ENCODE measurements around the gene CACNA2D3.
"Not testable (repeated sequence)": the region's sequence is repeated elsewhere in the genome, so short reads cannot be mapped to it uniquely, and the experiment has no call there.

Gene CACNA2D3

DNA sequence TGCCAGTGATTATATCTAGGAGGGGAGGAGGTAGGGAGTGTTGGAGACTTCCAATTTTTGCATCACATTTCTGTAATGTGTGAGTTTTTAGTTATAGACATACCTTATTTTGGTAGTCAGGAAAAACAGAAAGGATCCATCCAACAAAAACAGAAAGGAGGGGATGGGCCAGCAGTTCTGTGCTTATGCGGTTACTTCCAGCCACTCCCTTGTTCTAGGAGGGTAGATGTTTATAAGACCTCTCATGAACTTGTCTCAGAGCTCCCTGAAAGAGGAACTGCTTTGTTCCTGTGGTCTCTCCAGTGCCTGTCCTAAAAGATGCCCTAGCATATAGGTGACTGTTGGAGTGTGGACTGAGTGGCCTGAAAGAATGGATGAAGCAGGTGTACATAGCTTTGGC is 323.3 kb downstream of the CACNA2D3 start:
- H3K27ac ChIP-seq: no peak overlapping the region
- TF ChIP-seq ZFX (IDR thresholded peaks at IDR 0.05; ENCODE audit: borderline replicate concordance): no peak
- TF ChIP-seq, protein P1, sequence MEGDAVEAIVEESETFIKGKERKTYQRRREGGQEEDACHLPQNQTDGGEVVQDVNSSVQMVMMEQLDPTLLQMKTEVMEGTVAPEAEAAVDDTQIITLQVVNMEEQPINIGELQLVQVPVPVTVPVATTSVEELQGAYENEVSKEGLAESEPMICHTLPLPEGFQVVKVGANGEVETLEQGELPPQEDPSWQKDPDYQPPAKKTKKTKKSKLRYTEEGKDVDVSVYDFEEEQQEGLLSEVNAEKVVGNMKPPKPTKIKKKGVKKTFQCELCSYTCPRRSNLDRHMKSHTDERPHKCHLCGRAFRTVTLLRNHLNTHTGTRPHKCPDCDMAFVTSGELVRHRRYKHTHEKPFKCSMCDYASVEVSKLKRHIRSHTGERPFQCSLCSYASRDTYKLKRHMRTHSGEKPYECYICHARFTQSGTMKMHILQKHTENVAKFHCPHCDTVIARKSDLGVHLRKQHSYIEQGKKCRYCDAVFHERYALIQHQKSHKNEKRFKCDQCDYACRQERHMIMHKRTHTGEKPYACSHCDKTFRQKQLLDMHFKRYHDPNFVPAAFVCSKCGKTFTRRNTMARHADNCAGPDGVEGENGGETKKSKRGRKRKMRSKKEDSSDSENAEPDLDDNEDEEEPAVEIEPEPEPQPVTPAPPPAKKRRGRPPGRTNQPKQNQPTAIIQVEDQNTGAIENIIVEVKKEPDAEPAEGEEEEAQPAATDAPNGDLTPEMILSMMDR (IDR thresholded peaks at IDR 0.05): no peak

DNA sequence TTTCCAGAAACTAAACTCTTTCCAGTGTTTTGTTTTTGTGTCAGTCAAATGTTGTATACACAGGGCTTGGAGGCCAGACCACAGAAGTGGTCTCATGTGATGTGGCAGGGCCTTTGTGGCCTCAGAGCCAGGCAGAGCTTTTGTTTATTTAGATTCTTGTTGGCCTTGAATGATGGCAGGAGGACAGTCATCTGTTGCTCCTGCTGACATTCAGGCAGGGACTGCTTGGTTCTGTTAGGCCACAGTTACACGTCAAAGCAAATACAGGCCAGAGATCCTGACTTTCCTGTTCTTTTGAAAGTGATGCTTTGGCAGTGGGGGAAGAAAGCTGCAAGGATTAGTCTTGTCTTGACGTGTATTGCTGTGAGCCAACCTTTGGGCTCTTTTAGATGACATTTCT is 325.1 kb downstream of the CACNA2D3 start:
- H3K27ac ChIP-seq: no peak overlapping the region
- TF ChIP-seq, protein P1 (IDR thresholded peaks at IDR 0.05): no peak
- TF ChIP-seq ZFX (IDR thresholded peaks at IDR 0.05; ENCODE audit: borderline replicate concordance): no peak

DNA sequence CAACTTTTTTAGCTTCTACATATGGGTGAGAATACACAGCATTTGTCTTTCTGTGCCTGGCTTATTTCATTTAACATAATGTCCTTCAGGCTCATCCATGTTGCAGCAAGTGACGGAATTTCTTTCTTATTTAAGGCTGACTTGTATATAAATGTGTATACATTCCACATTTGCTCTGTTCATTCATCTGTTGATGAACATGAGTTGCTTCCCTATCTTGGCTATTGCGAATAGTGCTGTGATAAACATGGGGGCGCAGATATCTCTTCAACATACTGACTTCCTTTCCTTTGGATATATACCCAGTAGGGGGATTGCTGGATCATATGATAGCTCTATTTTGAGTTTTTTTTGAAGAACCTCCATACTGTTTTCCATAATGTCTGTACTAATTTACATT is 332.5 kb downstream of the CACNA2D3 start:
- TF ChIP-seq, protein P1 (IDR thresholded peaks at IDR 0.05): no peak
- TF ChIP-seq ZFX (IDR thresholded peaks at IDR 0.05; ENCODE audit: borderline replicate concordance): no peak
- H3K27ac ChIP-seq: no peak overlapping the region

DNA sequence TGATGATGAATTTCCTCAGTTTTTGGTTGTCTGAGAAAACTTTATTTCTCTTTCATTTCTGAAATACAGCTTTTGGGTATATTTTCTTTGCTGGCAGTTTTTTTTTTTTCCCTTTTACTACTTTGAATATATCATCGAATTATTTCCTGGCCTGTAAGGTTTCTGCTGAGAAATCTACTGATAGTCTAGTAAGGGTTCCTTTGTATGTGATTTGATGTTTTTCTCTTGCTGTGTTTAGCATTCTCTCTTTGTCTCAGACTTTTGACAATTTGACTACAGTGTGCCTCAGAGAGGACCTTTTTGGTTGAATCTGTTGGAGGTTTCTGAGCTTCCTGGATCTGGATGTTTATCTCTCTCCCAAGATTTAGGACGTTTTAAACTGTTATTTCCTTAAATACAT is 336.0 kb downstream of the CACNA2D3 start:
- no peak for TF ChIP-seq ZFX (IDR thresholded peaks at IDR 0.05; ENCODE audit: borderline replicate concordance)
- H3K27ac ChIP-seq: no peak overlapping the region

DNA sequence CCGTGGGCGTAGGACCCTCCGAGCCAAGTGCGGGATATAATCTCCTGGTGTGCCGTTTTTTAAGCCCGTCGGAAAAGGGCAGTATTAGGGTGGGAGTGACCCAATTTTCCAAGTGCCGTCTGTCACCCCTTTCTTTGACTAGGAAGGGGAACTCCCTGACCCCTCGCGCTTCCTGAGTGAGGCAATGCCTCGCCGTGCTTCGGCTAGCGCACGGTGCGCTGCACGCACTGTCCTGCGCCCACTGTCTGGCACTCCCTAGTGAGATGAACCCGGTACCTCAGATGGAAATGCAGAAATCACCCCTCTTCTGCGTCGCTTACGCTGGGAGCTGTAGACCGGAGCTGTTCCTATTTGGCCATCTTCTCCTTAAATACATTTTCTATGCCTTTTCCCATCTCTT is 342.2 kb downstream of the CACNA2D3 start:
- not testable (repeated sequence) for H3K27ac ChIP-seq

DNA sequence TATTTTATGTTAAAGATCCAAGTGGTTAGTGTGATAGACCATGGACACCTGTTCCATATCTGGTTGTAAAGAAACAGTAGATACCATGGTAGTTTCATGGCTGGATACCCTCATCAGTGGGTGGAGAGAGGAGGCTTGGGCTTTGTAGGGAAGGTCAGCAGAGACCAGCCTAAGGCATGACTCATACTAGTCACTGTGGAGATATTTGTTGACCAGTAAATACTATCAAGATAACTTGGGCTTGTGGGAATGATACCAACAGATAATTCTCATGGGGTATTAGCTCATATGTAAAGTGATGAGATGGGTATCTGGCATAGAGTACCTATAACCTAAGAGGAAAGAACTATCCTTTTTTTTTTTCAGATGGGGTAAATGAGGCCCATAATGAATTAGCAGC is 354.5 kb downstream of the CACNA2D3 start:
- TF ChIP-seq ZFX (IDR thresholded peaks at IDR 0.05; ENCODE audit: borderline replicate concordance): no peak
- TF ChIP-seq, protein P1 (IDR thresholded peaks at IDR 0.05): no peak
- no peak overlapping the region for H3K27ac ChIP-seq

DNA sequence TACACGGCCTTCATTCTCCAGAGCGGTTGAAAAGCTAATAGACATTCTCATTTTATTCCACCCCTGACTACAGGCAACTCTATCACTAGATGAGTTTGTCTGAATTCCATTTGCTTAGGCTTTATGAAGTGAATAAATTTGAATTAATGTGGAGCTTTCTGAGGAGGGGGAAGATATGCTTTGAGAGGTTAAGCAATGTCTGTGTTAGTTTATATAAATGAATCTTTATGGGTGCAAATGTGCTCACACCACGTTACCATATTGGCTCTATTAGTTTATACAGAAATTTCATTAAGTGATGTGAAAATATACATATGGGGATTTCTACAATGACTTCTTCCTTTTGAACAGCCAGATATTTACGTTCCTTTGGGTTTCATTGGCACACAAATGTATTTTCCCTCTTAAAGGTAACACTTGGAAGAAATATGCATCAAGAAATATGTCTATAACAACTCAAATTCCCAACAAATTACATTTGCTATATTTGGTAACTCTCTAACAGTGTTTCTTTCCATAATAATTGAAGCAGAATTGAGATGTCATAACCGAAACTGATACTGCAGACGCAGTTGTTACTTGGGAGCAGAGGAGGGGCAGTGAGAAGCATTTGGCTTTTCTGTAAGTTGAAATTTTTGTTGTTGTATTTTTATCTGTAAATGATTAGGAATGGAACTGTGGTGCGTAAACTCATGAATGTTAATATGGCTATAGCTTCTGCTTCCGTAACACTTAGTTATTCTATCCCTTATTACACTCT is 359.4 kb downstream of the CACNA2D3 start:
- no peak overlapping the region for H3K27ac ChIP-seq
- TF ChIP-seq, protein P1 (IDR thresholded peaks at IDR 0.05): no peak
- TF ChIP-seq ZFX (IDR thresholded peaks at IDR 0.05; ENCODE audit: borderline replicate concordance): no peak

DNA sequence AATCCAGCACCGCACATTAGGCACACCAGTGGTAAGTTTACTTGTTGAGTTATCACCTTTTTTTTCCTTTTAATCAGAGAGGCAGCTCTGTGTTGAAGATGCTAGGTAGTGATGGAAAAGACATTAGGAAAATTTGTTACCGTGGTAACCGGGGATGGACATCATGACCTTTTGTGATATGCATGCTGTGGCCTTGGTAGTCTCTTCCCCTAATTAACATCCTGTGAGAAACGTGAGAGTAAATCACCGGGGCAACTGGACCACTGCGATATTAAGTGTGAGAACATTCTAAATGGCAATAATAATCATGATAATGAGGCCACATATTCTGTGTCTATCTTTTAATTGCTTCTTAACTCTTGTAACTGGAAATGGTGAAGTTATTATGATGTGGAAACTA is 362.0 kb downstream of the CACNA2D3 start:
- TF ChIP-seq, protein P1 (IDR thresholded peaks at IDR 0.05): no peak
- TF ChIP-seq ZFX (IDR thresholded peaks at IDR 0.05; ENCODE audit: borderline replicate concordance): no peak

More for the DNA sequence above, 362.0 kb downstream of the CACNA2D3 start:
- H3K27ac ChIP-seq: no peak overlapping the region
